DMS 273 (cell line): Measurements from ENCODE around the gene ASPDH.
"Not testable (repeated sequence)": the region's sequence is repeated elsewhere in the genome, so short reads cannot be mapped to it uniquely, and the experiment has no call there.

Source experiments
- DNase-seq: peaks from one replicate; lab custom pipeline; 2025; ENCODE audit not compliant: unreplicated experiment; lab: John Stamatoyannopoulos, UW

ASPDH gene

DNA sequence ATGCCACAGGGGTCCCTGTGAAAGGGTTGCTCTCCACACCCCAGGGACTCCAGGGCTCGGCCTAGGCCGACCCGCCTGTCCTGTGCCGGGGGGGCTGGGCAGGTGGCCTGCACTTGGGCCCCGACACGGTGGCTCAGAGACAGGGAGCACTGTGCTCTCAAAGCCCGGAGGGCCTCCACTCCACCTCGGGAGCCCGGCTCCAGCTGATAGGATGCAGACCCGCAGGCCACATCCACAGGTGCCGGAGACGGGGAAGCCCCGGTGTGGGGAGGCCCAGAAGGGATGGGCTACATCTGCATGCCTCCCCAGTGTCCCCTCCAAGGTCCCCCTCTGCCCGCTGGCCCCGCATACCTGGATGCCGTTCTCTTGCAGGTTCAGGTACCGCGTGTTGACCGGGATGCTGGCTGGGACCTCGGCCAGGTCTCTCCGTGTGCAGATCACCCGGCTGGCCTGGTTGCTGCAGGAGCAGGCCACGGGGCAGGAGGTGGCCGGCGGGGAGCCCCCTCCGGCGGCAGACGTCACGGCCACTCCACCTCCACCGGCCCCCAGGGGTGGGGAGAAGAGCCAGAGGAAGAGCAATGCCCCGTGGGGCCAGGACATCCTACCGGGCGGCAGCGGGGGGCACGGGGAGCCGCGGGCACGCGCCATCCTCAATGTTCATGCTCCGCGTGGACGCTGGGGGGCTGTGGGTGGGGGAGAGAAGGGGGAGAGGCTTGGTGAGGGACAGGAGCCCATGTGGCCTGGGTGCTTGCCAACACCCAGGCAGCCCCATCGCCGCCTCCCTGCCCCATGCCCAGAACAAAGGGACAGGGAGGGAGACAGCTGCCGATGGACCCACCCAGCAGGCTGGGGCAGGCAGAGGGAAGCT lies 34.7 kb upstream of the ASPDH start:
- DNase-seq, result peak; percentile 40

DNA sequence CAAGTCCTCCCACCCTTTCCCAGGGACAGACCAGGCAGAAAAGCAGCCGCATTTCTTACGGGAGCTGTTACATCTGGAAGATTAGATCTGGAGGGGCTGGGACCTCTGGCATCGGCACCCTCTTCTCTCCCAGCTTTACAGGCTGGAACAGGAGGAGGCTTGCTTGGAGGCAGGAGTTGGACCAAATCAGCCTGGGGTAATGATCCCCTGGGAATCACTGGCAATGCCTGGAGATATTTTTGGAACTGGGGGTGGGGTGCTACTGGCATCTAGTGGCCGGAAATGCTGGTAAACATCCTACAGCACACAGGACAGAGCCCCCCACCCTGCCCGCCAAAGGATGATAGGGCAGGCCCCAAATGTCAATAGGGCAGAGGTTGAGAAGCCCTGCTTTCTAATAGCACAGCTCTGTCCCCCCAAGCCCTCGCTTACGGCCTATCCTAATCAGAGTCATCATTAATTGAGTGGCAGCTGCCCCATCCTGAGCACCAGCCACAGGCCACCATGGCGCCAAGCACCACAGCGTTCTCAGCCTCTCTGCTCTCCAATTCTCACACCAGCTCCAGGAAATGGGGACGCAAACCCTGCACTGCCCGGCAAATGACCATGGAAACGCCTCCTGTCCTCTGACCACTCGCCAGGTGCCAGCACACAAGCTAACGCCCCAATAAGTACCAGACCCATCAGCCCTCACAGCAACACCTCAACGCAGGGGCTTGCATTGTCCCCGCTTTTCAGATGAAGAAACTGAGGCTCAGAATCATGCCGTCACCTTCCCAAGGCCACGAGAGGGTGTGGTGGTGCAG lies 33.9 kb upstream of the ASPDH start:
- DNase-seq, result peak; percentile 33

DNA sequence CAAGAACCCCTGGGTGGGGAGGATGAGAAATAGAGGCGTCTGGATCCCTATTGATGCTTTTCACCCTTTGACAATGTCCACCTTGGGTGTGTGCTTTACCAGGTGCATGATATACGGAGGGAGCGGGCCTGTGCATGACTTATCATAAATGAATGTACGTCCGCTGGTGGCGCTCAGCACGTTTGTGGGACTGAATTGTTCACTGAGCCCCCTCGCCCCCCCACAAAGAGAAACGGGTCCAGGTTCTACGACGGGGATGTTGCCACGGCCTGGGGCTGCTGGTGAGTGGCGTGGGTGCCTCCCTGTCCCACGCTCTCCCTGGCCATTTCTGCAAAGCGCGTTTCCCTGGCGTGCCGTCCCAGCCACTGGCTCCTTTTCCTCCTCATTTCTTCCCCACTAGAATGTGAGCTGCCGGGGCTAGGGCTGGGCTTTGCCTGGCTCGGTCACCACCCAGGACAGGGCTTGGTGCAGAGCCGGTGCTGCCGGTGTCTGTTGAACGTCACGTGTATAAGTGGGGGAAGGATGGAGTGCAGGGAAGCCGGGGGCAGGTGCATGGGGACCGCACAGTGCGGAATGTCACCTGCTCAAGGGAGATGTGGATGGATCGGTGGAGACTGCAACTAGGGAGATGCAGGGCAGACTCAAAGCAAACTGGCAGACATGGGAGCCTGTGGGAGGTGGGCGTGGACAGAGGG lies 33.0 kb upstream of the ASPDH start:
- DNase-seq, result no peak

DNA sequence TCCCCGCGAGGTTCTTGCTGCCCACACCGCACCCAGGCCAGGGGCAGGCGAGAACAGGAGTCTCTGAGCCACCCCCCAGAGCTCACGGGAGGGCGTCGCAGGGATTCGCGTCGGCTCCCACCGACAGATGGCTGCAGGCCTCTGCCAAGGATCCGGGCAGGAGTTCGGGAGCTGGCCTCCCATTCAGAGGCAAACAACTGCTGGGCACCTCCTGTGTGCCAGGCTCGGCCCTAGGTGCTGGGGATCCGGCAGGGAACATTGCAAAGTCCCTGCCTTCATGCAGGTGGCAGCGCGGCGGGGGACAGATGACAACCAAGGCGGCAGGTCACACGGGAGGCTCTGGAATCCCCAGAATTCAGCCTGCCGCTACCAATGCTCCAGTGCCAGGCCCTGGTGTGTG lies 29.2 kb upstream of the ASPDH start:
- peak; percentile 59 for DNase-seq

DNA sequence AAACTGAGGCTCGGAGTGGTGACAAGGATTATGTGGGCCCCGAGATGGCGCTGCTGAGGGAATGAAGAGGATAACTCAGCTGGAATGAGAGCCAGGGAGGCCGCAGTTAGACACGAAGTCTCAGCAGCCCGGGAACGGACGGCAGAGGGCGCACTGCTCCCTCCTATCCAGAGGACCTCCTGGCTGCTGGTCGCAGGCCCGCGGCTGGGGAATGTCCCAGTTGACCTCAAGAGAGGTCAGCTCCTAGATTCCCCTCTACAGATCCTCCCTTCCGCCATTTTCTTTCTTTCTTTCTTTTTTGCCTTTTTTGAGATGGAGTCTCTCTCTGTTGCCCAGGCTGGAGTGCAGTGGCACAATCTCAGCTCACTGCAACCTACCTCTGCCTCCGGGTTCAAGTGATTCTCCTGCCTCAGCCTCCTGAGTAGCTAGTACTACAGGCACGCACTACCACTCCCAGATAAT lies 24.1 kb upstream of the ASPDH start:
- DNase-seq, result peak; percentile 93

DNA sequence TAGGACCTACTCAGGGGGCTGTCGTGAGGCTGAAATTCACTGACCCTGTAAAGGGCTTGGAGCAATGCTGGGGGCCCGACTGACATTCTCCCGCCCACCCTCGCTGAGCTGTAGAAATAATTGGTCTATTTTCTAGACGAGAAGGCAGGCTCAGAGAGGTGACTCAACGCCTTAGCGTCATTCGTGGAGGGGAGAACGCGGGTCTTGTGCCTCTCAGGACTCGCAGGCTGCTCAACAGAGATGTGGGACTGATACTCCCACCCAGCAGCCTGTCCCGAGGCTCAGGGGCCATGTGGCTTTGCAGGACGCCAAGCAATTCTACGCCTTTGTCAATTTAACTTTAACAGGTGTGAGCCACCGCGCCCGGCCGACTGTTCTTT lies 23.6 kb upstream of the ASPDH start:
- no peak for DNase-seq

DNA sequence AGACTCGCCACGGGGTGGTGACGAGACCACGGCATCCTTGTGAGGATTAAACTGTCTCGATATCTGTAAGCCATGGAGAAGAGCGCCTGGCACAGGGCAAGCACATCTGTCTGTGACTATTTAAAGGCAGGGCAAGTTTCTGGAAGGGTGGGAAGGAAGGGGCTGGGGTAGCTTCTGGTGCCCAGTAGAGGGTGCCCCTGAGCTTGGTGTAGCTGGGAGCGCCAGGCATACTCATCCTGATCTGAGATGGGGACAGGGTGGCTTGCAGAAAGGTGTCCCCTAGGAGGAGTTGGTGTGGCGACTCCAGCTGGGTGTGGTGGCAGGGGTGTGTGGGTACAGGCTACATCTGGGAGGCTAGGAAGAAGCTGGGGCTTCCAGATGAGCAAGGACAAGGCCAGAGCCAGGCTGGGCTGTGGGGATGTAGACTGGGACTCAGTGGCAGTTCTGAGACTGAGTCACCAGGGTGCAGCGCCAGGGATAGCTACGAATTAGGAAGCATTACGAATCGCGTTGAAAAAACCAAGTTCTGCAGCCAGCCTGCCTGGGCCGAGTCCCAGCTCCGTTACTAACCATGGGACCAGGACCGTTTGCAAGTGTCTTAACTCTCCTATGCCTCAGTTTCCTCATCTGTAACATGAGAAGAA lies 23.1 kb upstream of the ASPDH start:
- DNase-seq, result no peak

DNA sequence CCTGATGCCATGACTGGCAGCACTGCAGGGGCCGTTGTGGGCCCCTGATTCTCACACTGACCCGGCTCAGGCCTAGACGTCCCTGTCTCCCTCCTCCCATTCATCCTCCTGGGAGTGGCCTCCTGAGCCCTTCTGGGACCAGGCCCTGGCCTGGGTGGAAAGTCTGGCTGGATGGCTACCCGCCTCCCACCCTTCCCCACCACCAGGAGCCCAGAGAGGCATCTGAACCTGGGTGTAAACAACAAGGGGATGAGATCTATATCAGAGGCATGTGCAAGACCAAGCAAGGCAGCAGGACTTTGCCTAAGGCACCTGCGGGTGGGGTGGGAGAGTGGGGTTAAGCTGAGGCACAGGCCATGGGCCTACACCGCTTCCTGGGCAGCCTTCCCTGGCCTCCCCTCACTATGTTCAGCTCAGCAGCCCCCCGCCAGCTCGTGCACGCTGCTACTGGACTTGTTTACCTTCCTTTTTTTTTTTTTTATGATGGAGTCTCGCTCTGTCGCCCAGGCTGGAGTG lies 22.0 kb upstream of the ASPDH start:
- no peak for DNase-seq

DNA sequence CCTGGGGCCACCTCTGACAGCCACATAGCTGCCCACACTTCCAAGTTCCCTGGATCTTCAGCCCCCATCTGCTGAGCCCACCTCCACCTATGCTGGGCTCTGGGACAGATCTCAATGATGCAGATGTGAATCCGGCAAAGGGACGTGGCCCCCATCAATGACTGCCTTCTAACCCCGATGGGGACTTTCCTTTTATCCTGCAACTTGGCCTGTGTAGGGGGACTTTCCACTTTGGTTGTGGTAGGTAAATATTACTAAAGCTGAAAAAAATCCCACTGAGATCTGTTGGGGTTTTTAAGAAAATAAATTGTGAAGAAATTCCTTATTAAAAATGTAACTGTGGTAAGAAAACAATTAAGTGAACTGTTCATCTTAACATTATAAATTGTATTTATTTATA lies 20.8 kb upstream of the ASPDH start:
- no peak for DNase-seq

- no peak for DNase-seq
These were observed 19.2 kb upstream of the ASPDH start for GRCh38 chr19:50532952-50533351.

- no peak for DNase-seq
These were observed 17.5 kb upstream of the ASPDH start for GRCh38 chr19:50531171-50531612.

DNA sequence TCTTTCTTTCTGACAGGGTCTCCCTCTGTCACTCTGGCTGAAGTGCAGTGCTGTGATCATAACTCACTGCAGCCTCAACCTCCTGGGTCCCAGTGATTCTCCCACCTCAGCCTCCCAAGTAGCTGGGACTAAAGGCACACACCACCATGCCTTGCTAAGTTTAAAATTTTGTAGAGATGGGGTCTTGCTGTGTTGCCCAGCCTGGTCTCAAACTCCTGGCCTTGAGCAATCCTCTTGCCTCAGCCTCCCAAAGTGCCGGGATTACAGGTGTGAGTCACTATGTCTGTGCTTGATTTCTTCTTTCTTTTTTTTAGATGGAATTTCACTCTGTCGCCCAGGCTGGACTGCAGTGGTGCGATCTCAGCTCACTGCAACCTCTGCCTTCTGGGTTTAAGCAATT lies 14.3 kb upstream of the ASPDH start:
- not testable (repeated sequence) for DNase-seq

GRCh38 chr19:50522881-50523280 lies 9.2 kb upstream of the ASPDH start:
- no peak for DNase-seq

DNA sequence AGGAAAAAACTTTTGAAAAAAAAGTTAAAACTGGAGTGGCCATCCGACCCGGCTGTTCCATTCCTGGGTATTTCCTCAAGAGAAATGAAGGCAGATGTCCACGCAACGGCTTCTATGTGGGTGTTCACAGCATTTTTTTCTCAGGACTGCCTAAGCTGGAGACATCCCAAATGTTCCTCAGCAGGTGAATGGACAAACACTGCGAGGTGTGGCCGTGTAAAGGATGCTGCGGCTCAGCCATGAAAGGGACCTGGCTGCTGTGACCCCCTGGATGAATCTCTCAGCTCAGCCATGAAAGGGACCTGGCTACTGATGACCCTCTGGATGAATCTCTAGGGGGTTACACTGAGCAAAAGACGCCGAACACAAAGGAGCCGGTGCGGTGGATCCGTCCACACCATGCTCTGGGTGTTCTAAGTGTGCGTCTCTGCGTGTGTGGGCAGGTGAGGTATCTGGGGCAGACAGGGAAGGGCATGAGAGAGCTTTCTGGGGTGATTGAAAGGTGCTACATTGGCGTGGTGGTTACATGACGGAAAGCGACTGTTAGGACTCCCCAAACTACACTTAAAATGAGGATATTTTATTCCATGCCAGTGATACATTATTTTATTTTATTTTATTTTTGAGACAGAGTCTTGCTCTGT lies 7.2 kb upstream of the ASPDH start:
- DNase-seq, result no peak

DNA sequence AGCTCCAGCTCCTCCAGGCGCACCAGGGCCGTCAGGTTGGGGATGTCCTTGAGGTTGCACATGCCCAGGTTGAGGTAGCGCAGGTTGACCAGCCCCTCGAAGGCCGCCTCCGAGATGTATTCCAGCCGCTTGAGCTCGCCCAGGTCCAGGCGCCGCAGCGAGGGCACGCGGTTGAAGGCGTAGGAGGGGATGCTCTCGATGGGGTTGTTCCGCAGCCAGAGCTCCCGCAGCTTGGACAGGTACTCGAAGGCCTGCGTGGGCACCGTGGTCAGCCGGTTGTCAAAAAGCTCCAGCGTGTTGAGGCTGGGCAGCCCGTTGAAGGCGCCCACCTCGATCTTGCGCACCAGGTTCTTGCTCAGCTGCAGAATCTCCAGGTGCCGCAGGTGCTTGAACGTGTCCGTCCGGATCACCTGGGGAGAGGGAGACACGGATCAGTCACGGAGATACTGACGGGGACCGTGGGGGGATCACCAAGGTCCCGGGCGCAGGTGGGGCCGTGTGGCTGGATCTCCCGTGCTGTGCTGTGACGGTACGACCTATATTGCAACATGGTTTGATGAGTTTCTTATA lies 5.4 kb upstream of the ASPDH start:
- no peak for DNase-seq

- DNase-seq, result no peak
These were observed 4.6 kb upstream of the ASPDH start for GRCh38 chr19:50518091-50519005.

GRCh38 chr19:50517704-50518075 lies 4.0 kb upstream of the ASPDH start:
- no peak for DNase-seq

- no peak for DNase-seq
These were observed 3.4 kb upstream of the ASPDH start for GRCh38 chr19:50516964-50517703.
